HCT116 (cell line): ENCODE measurements around the gene CYB5R2. TPM values are rescaled to one million over a fixed set of nuclear protein-coding genes. Genes with fewer than 3 reads are reported as not detected.

Experiments
- ATAC-seq: fragments of 200-7000 bp; cut with Tn5 transposase; 2 replicates; pipeline ENCODE4 v1.9.1; 2020; ENCODE audit warnings: mild to moderate bottlenecking, moderate library complexity
- BruUV-seq: library from RNA; stranded (reverse); fragments of 400-500 nt; replicated peaks from 2 replicates; lab custom pipeline; 2021; lab: Mats Ljungman, UMichigan
- CTCF ChIA-PET: fragments of 300-600 bp; sonication (Branson Sonifier 250); formaldehyde crosslinking; loops from one replicate; lab custom pipeline; 2021; ENCODE audit warnings: antibody characterized with exemption; lab: Charles Lee
- POLR2A ChIA-PET: fragments of 300-600, 350-600 bp; sonication (Branson Sonifier 250); formaldehyde crosslinking; loops from one replicate; lab custom pipeline; 2021; ENCODE audit warnings: antibody characterized with exemption; lab: Charles Lee
- RAD21 ChIA-PET, 2 experiments: fragments of 300-600 bp; sonication (Branson Sonifier 250); formaldehyde crosslinking; loops; one replicate each; lab custom pipeline; 2023; ENCODE audit warnings: low total read pairs in 2 of 2; ENCODE audit not compliant: uncharacterized antibody in 2 of 2, unreplicated experiment in 2 of 2, low non-redundant PET in 1 of 2; lab: Charles Lee
- DNase-seq: peaks from one replicate; pipeline ENCODE4 v3.0.0-alpha.2; 2010; ENCODE audit warnings: low read depth, low spot score
- H2AFZ ChIP-seq: fragments of 200-600 bp; shearing (Covaris generic), sonication (generic); 2 replicates; pipeline ENCODE4 v1.6.1; 2017; ENCODE audit warnings: low read depth, mixed run types, mixed read lengths, antibody characterized with exemption, low read length; ENCODE audit not compliant: poor library complexity, severe bottlenecking
- H3K27ac ChIP-seq: 2 replicates; pipeline ENCODE4 v1.5.1; 2012; ENCODE audit warnings: low read depth, low read length
- H3K27me3 ChIP-seq: fragments of 200-600 bp; sonication (generic); 2 replicates; pipeline ENCODE4 v1.6.1; 2016; ENCODE audit warnings: mixed run types, low read length, mixed read lengths; ENCODE audit not compliant: insufficient read depth
- H3K36me3 ChIP-seq, 2 experiments: fragments of 200-500 bp in 1 of 2; fragments of 200-600 bp in 1 of 2; sonication (Bioruptor generic) in 1 of 2; sonication (generic) in 1 of 2; 2 replicates each; pipeline versions ENCODE4 v1.5.1 to v1.6.1; 2014 to 2016; ENCODE audit warnings: low read length in 2 of 2, inconsistent platforms in 1 of 2, mixed read lengths in 1 of 2, mixed run types in 1 of 2; ENCODE audit not compliant: insufficient read depth in 2 of 2, control insufficient read depth in 1 of 2
- H3K4me1 ChIP-seq, 2 experiments: fragments of 200-600 bp in 1 of 2; sonication (generic) in 1 of 2; 2 replicates each; pipeline versions ENCODE4 v1.5.1 to v1.6.1; 2012 to 2017; ENCODE audit warnings: low read length in 2 of 2, inconsistent platforms in 1 of 2, mild to moderate bottlenecking in 1 of 2, mixed read lengths in 1 of 2, mixed run types in 1 of 2, moderate library complexity in 1 of 2; ENCODE audit not compliant: insufficient read depth in 2 of 2, control insufficient read depth in 1 of 2
- H3K4me2 ChIP-seq: fragments of 200-600 bp; sonication (generic); 2 replicates; pipeline ENCODE4 v1.6.1; 2017; ENCODE audit warnings: mixed run types, low read length, mixed read lengths
- H3K4me3 ChIP-seq, 2 experiments: fragments of 200-600 bp in 1 of 2; sonication (generic) in 1 of 2; replicated peaks in 1 of 2; 2 replicates each; pipeline ENCODE4 v1.5.1; 2011 to 2016; ENCODE audit warnings: low read length in 2 of 2, control low read depth in 1 of 2, low read depth in 1 of 2, mild to moderate bottlenecking in 1 of 2, mixed read lengths in 1 of 2, mixed run types in 1 of 2
- H3K79me2 ChIP-seq: fragments of 200-600 bp; sonication (generic); 2 replicates; pipeline ENCODE4 v1.6.1; 2017; ENCODE audit warnings: mild to moderate bottlenecking, mixed run types, low read length, moderate library complexity, mixed read lengths; ENCODE audit not compliant: insufficient read depth
- H3K9ac ChIP-seq: fragments of 200-600 bp; sonication (generic); 2 replicates; pipeline ENCODE4 v1.6.1; 2016; ENCODE audit warnings: low read length, mixed read lengths
- H3K9me2 ChIP-seq: fragments of 200-600 bp; sonication (generic), shearing (Covaris generic); 2 replicates; pipeline ENCODE4 v1.6.1; 2017; ENCODE audit warnings: mixed run types, mild to moderate bottlenecking, moderate library complexity; ENCODE audit not compliant: insufficient read depth
- H3K9me3 ChIP-seq, 2 experiments: fragments of 200-500 bp in 1 of 2; fragments of 200-600 bp in 1 of 2; sonication (Bioruptor generic) in 1 of 2; sonication (generic) in 1 of 2; 2 replicates each; pipeline ENCODE4 v1.6.1; 2014 to 2017; ENCODE audit warnings: low read length in 2 of 2, mixed read lengths in 2 of 2, inconsistent platforms in 1 of 2, low read depth in 1 of 2, mild to moderate bottlenecking in 1 of 2, mixed run types in 1 of 2, moderate library complexity in 1 of 2; ENCODE audit not compliant: control insufficient read depth in 1 of 2, insufficient read depth in 1 of 2
- H4K20me1 ChIP-seq: fragments of 200-600 bp; sonication (generic), shearing (Covaris generic); 2 replicates; pipeline ENCODE4 v1.6.1; 2017; ENCODE audit warnings: mixed run types, mild to moderate bottlenecking, moderate library complexity; ENCODE audit not compliant: insufficient read depth
- CBX3 ChIP-seq: IDR thresholded peaks from 2 replicates; pipeline ENCODE4 v1.6.1; 2012; ENCODE audit warnings: low read depth
- CEBPB ChIP-seq: IDR thresholded peaks from 2 replicates; pipeline ENCODE4 v1.6.1; 2012; ENCODE audit warnings: low read depth
- EGR1 ChIP-seq: IDR thresholded peaks from 2 replicates; pipeline ENCODE4 v1.6.1; 2012; ENCODE audit warnings: low read depth
- ELF1 ChIP-seq: IDR thresholded peaks from 2 replicates; pipeline ENCODE4 v1.6.1; 2012; ENCODE audit warnings: low read depth, borderline replicate concordance
- EZH2phosphoT487 ChIP-seq: fragments of 200-600 bp; IDR thresholded peaks from 2 replicates; pipeline ENCODE4 v1.6.1; 2018; ENCODE audit warnings: antibody characterized with exemption, borderline replicate concordance
- FOSL1 ChIP-seq: IDR thresholded peaks from 2 replicates; pipeline ENCODE4 v1.6.1; 2012; ENCODE audit warnings: low read depth
- JUND ChIP-seq: IDR thresholded peaks from 2 replicates; pipeline ENCODE4 v1.6.1; 2012
- RAD21 ChIP-seq: IDR thresholded peaks from 2 replicates; pipeline ENCODE4 v1.6.1; 2012; ENCODE audit warnings: low read depth, mild to moderate bottlenecking
- SP1 ChIP-seq: IDR thresholded peaks from 2 replicates; pipeline ENCODE4 v1.6.1; 2012; ENCODE audit warnings: low read depth
- TCF7L2 ChIP-seq: IDR thresholded peaks from 2 replicates; pipeline ENCODE4 v1.7.0; 2011; ENCODE audit warnings: borderline replicate concordance, inconsistent platforms; ENCODE audit not compliant: insufficient read depth, insufficient read length; ENCODE audit errors: extremely low read depth
- YY1 ChIP-seq: IDR thresholded peaks from 2 replicates; pipeline ENCODE4 v1.6.1; 2011; ENCODE audit warnings: low read length, low read depth, moderate library complexity, mild to moderate bottlenecking; ENCODE audit not compliant: insufficient replicate concordance; ENCODE audit errors: extremely low read depth
- ZFX ChIP-seq: fragments of 450-650 bp; IDR thresholded peaks from 2 replicates; pipeline ENCODE4 v1.6.1; 2017
- intact Hi-C: fragments of 100-400 bp; cut with micrococcal nuclease; formaldehyde crosslinking; loops from 2 replicates; pipeline ENCODE4 v1.10.0; 2022
- total RNA-seq: library from RNA; stranded (reverse); gene quantifications from one replicate; pipeline ENCODE4 v1.2.1, GENCODE V29; 2021; ENCODE audit not compliant: unreplicated experiment
- TF ChIP-seq, protein P1 (sequence below): IDR thresholded peaks from 2 replicates; pipeline ENCODE4 v1.6.1; 2012
- TF ChIP-seq, protein P2 (sequence below): IDR thresholded peaks from 2 replicates; pipeline ENCODE4 v1.6.1; 2012; ENCODE audit warnings: low read depth
- TF ChIP-seq, protein P3 (sequence below): IDR thresholded peaks from 2 replicates; pipeline ENCODE4 v1.6.1; 2011; ENCODE audit warnings: mild to moderate bottlenecking, low read length, moderate library complexity; ENCODE audit not compliant: insufficient replicate concordance; ENCODE audit errors: extremely low read depth

Gene CYB5R2
- total RNA-seq, 1 experiment from 2014 or later, result 14.4 TPM

DNA sequence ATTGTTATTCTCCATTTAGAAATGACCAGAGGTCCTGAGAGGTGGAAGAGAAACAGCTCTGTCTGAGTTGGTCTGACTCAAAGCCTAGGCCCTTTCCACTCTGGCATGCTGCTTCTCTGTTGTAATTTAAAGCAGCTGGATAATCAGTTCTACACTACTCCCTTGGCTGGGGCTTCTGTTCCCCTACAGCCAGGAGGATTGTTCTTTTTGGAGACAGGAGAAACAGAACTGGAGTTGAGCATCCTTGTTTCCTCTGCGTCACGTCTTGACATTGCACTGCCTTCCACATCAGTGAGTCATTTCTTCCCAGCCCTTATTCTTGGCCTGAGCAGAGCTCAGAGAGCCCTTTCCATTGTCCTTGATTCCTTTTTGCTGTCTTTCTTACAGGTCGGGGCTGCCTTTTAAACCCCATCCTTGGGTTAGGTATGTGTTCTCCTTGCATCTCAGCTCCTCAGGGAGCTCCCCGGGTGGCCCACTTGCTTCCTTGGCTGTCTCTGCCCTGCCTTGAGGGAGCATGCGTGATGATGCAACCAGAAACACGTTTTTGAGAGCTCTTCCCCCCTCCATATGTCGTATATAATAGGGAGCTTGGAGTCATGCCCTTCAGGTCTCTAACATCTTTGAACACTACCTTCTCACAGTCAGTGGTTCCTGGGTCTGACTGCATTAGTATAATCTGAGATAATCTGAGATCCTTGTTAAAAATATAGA lies 35.7 kb downstream of the CYB5R2 start:
- no peaks in the 10 kb centered on the region for H3K79me2 ChIP-seq
- no peak overlapping the region for H2AFZ ChIP-seq
- ChIA-PET POLR2A (no interaction called here), CTCF (no interaction called here), RAD21 (no interaction called here)
- H3K9ac ChIP-seq, result no peak overlapping the region
- H3K4me1 ChIP-seq, result no peaks in the 10 kb centered on the region
- ATAC-seq, result no peak
- no peak overlapping the region for H3K27ac ChIP-seq
- no peaks in the 10 kb centered on the region for H3K27me3 ChIP-seq
- H3K9me3 ChIP-seq, result no peaks in the 10 kb centered on the region
- H4K20me1 ChIP-seq, result no peaks in the 10 kb centered on the region
- H3K36me3 ChIP-seq, result no peaks in the 10 kb centered on the region
- H3K9me2 ChIP-seq, result no peaks in the 10 kb centered on the region
- TF ChIP-seq CBX3 (no peak), TCF7L2 (no peak), RAD21 (no peak), SP1 (no peak)
- H3K4me3 ChIP-seq, result no peak overlapping the region
- H3K4me2 ChIP-seq, result no peak overlapping the region
- no TSS peak for BruUV-seq
- DNase-seq, result no peak
- intact Hi-C loops, result no loop called here

DNA sequence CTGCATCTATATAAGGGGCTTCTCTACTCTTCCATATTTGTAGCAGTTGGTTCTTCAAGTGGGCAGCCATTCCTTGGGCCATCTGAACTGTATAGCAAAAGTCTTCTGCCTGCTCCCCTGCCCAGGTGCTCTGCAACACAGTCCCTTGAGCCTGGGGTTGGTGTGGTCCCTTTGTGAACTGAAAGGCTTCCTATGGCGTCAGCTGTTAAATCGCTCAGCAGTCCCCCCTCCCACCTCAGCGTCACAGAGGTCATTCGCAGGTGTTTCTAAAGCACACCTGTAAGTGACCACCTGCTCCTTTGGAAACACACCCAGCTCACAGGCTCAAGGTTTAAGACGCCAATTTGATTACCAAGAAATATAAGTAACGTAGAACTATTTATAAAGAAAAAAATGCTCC lies 37.0 kb downstream of the CYB5R2 start:
- Histone ChIP-seq H3K79me2 (no peaks in the 10 kb centered on the region), H3K4me3 (no peak overlapping the region)
- TF ChIP-seq ELF1 (no peak), EZH2phosphoT487 (no peak), CEBPB (no peak), EGR1 (no peak), FOSL1 (no peak), YY1 (no peak), ZFX (no peak), TCF7L2 (no peak), JUND (no peak)
- TF ChIP-seq, protein P1, sequence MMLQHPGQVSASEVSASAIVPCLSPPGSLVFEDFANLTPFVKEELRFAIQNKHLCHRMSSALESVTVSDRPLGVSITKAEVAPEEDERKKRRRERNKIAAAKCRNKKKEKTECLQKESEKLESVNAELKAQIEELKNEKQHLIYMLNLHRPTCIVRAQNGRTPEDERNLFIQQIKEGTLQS, result no peak
- TF ChIP-seq, protein P2, sequence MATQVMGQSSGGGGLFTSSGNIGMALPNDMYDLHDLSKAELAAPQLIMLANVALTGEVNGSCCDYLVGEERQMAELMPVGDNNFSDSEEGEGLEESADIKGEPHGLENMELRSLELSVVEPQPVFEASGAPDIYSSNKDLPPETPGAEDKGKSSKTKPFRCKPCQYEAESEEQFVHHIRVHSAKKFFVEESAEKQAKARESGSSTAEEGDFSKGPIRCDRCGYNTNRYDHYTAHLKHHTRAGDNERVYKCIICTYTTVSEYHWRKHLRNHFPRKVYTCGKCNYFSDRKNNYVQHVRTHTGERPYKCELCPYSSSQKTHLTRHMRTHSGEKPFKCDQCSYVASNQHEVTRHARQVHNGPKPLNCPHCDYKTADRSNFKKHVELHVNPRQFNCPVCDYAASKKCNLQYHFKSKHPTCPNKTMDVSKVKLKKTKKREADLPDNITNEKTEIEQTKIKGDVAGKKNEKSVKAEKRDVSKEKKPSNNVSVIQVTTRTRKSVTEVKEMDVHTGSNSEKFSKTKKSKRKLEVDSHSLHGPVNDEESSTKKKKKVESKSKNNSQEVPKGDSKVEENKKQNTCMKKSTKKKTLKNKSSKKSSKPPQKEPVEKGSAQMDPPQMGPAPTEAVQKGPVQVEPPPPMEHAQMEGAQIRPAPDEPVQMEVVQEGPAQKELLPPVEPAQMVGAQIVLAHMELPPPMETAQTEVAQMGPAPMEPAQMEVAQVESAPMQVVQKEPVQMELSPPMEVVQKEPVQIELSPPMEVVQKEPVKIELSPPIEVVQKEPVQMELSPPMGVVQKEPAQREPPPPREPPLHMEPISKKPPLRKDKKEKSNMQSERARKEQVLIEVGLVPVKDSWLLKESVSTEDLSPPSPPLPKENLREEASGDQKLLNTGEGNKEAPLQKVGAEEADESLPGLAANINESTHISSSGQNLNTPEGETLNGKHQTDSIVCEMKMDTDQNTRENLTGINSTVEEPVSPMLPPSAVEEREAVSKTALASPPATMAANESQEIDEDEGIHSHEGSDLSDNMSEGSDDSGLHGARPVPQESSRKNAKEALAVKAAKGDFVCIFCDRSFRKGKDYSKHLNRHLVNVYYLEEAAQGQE, result no peak
- TF ChIP-seq, protein P3, sequence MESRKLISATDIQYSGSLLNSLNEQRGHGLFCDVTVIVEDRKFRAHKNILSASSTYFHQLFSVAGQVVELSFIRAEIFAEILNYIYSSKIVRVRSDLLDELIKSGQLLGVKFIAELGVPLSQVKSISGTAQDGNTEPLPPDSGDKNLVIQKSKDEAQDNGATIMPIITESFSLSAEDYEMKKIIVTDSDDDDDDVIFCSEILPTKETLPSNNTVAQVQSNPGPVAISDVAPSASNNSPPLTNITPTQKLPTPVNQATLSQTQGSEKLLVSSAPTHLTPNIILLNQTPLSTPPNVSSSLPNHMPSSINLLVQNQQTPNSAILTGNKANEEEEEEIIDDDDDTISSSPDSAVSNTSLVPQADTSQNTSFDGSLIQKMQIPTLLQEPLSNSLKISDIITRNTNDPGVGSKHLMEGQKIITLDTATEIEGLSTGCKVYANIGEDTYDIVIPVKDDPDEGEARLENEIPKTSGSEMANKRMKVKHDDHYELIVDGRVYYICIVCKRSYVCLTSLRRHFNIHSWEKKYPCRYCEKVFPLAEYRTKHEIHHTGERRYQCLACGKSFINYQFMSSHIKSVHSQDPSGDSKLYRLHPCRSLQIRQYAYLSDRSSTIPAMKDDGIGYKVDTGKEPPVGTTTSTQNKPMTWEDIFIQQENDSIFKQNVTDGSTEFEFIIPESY, result no peak
- TF ChIP-seq, all 23 proteins: peak for 0
- no peaks in the 10 kb centered on the region for H3K9me2 ChIP-seq
- H3K27me3 ChIP-seq, result no peaks in the 10 kb centered on the region
- intact Hi-C loops, result no loop called here
- no peaks in the 10 kb centered on the region for H3K4me1 ChIP-seq
- ChIA-PET POLR2A (no interaction called here), CTCF (no interaction called here), RAD21 (no interaction called here)
- no peak overlapping the region for H3K4me2 ChIP-seq
- no peaks in the 10 kb centered on the region for H3K9me3 ChIP-seq
- H3K36me3 ChIP-seq, result no peaks in the 10 kb centered on the region
- H3K9ac ChIP-seq, result no peak overlapping the region
- no peak for DNase-seq
- H4K20me1 ChIP-seq, result no peaks in the 10 kb centered on the region
- no peak for ATAC-seq
- no peak overlapping the region for H3K27ac ChIP-seq
- no TSS peak for BruUV-seq
- H2AFZ ChIP-seq, result no peak overlapping the region
